DOHH2 (cell line): ENCODE measurements around the gene FGF5.

ENCODE experiments used
- EZH2phosphoT487 ChIP-seq: fragments of 200-600 bp; sonication (generic); IDR thresholded peaks from 2 replicates; pipeline ENCODE4 v1.6.1; 2017; ENCODE audit warnings: borderline replicate concordance, mild to moderate bottlenecking, antibody characterized with exemption, low read length, moderate library complexity, mixed read lengths
- TF ChIP-seq, protein P1 (sequence below): fragments of 200-600 bp; sonication (generic); IDR thresholded peaks from one replicate; pipeline ENCODE4 v1.5.1; 2014; ENCODE audit warnings: antibody characterized with exemption, mild to moderate bottlenecking, low read depth, low read length; ENCODE audit not compliant: poor library complexity, severe bottlenecking

DNA sequence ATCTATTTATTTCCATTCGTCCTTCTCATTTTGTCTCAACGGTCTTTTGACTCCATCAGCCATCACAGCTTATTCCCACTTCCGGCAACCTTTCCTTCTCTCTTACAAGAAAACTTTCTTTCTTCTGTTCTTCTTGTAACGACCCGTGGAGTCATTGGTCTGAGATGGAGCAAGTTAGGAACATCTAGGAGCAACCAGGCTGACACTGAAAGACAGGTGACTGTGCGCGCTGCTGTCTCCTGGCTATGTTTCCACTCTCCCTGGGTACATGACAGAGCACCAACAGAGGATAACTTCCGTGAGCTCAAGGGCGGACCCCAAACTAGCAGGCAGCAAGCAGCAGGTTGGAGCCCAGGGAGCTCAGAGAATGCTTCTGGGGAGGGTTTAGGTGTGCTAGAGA lies 2.5 kb downstream of the FGF5 start:
- TF ChIP-seq, protein P1, sequence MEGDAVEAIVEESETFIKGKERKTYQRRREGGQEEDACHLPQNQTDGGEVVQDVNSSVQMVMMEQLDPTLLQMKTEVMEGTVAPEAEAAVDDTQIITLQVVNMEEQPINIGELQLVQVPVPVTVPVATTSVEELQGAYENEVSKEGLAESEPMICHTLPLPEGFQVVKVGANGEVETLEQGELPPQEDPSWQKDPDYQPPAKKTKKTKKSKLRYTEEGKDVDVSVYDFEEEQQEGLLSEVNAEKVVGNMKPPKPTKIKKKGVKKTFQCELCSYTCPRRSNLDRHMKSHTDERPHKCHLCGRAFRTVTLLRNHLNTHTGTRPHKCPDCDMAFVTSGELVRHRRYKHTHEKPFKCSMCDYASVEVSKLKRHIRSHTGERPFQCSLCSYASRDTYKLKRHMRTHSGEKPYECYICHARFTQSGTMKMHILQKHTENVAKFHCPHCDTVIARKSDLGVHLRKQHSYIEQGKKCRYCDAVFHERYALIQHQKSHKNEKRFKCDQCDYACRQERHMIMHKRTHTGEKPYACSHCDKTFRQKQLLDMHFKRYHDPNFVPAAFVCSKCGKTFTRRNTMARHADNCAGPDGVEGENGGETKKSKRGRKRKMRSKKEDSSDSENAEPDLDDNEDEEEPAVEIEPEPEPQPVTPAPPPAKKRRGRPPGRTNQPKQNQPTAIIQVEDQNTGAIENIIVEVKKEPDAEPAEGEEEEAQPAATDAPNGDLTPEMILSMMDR = no peak
- no peak for TF ChIP-seq EZH2phosphoT487
